CD14-positive monocyte (primary cell): ENCODE results near the gene SRPX. TPM values are rescaled to one million over a fixed set of nuclear protein-coding genes. Genes with fewer than 3 reads are reported as not detected.
A peak's percentile ranks its signal among the peaks of the same experiment; 100 is the strongest.

Source experiments
- DNase-seq, 3 donors: peaks; one replicate each; pipeline ENCODE4 v3.0.0-alpha.2; 2011 to 2022
- H2AFZ ChIP-seq: 2 replicates; pipeline ENCODE4 v1.6.0; 2012; ENCODE audit warnings: mild to moderate bottlenecking, low read depth, low read length, inconsistent platforms; ENCODE audit not compliant: insufficient read depth, poor library complexity, severe bottlenecking
- H3K27ac ChIP-seq, 2 donors: 1 replicate in 1 of 2; 2 replicates in 1 of 2; pipeline ENCODE4 v1.5.1; 2012 to 2013; ENCODE audit warnings: low read length in 2 of 2, control low read depth in 1 of 2, inconsistent platforms in 1 of 2, low read depth in 1 of 2, mild to moderate bottlenecking in 1 of 2
- H3K27me3 ChIP-seq, 2 donors: one replicate each; pipeline versions ENCODE4 v1.6.0 to v1.6.1; 2011 to 2013; ENCODE audit warnings: low read length in 2 of 2; ENCODE audit not compliant: control insufficient read depth in 2 of 2, insufficient read depth in 2 of 2
- H3K36me3 ChIP-seq, 2 donors: replicated peaks in 1 of 2; 1 replicate in 1 of 2; 2 replicates in 1 of 2; pipeline versions ENCODE4 v1.5.1 to v1.6.1; 2012 to 2013; ENCODE audit warnings: low read length in 2 of 2, control low read depth in 1 of 2, inconsistent platforms in 1 of 2, mild to moderate bottlenecking in 1 of 2; ENCODE audit not compliant: insufficient read depth in 2 of 2, control insufficient read depth in 1 of 2
- H3K4me1 ChIP-seq, 2 donors: 1 replicate in 1 of 2; 2 replicates in 1 of 2; pipeline versions ENCODE4 v1.5.1 to v1.6.1; 2012 to 2013; ENCODE audit warnings: low read length in 2 of 2, control low read depth in 1 of 2, inconsistent platforms in 1 of 2, mild to moderate bottlenecking in 1 of 2, moderate library complexity in 1 of 2; ENCODE audit not compliant: insufficient read depth in 2 of 2, control insufficient read depth in 1 of 2
- H3K4me2 ChIP-seq: replicated peaks from 2 replicates; pipeline ENCODE3; 2012; ENCODE audit warnings: low read length, moderate library complexity, mild to moderate bottlenecking; ENCODE audit not compliant: poor library complexity, severe bottlenecking; ENCODE audit errors: extremely low read depth
- H3K4me3 ChIP-seq, 3 experiments: fragments of 200-600 bp in 1 of 3; sonication (generic) in 1 of 3; replicated peaks in 1 of 3; 1 replicate in 2 of 3; 2 replicates in 1 of 3; pipeline ENCODE4 v1.5.1; 2011 to 2013; ENCODE audit warnings: low read length in 3 of 3, mild to moderate bottlenecking in 3 of 3, control low read depth in 2 of 3, low read depth in 2 of 3, inconsistent platforms in 1 of 3, moderate library complexity in 1 of 3
- H3K79me2 ChIP-seq: 2 replicates; pipeline ENCODE4 v1.6.0; 2012; ENCODE audit warnings: mild to moderate bottlenecking, control low read depth, inconsistent platforms, low read length, moderate library complexity; ENCODE audit not compliant: insufficient read depth
- H3K9ac ChIP-seq: 2 replicates; pipeline ENCODE4 v1.6.0; 2017; ENCODE audit warnings: low read length, mild to moderate bottlenecking; ENCODE audit not compliant: insufficient read depth, poor library complexity, severe bottlenecking
- H3K9me3 ChIP-seq, 2 donors: replicated peaks in 1 of 2; 1 replicate in 1 of 2; 2 replicates in 1 of 2; pipeline versions ENCODE4 v1.5.1 to v1.6.1; 2012 to 2013; ENCODE audit warnings: low read length in 2 of 2, control low read depth in 1 of 2; ENCODE audit not compliant: control insufficient read depth in 1 of 2, insufficient read depth in 1 of 2
- H4K20me1 ChIP-seq: 2 replicates; pipeline ENCODE4 v1.6.0; 2012; ENCODE audit warnings: mild to moderate bottlenecking, low read length, control low read depth, moderate library complexity; ENCODE audit not compliant: insufficient read depth
- H3K27ac Mint-ChIP-seq, 7 donors: one replicate each; pipeline ENCODE4 v1.8.0; 2020; ENCODE audit warnings: mild to moderate bottlenecking in 7 of 7, mixed read lengths in 7 of 7, moderate library complexity in 6 of 7, inconsistent platforms in 2 of 7
- H3K27me3 Mint-ChIP-seq, 3 donors: one replicate each; pipeline ENCODE4 v1.8.0; 2021 to 2022; ENCODE audit warnings: low read depth in 3 of 3, mild to moderate bottlenecking in 3 of 3, mixed read lengths in 3 of 3, moderate library complexity in 3 of 3, inconsistent platforms in 1 of 3
- H3K36me3 Mint-ChIP-seq, 2 donors: one replicate each; pipeline ENCODE4 v1.8.0; 2020; ENCODE audit warnings: mixed read lengths in 2 of 2, inconsistent platforms in 1 of 2, mild to moderate bottlenecking in 1 of 2
- H3K4me1 Mint-ChIP-seq: one replicate; pipeline ENCODE4 v1.8.0; 2020; ENCODE audit warnings: mild to moderate bottlenecking, mixed read lengths
- H3K4me3 Mint-ChIP-seq, 2 donors: one replicate each; pipeline ENCODE4 v1.8.0; 2020; ENCODE audit warnings: mild to moderate bottlenecking in 2 of 2, mixed read lengths in 2 of 2, moderate library complexity in 1 of 2
- H3K9me3 Mint-ChIP-seq, 7 donors: one replicate each; pipeline ENCODE4 v1.8.0; 2020 to 2022; ENCODE audit warnings: mixed read lengths in 7 of 7, mild to moderate bottlenecking in 6 of 7, moderate library complexity in 6 of 7, inconsistent platforms in 2 of 7
- WGBS: methylation state at CpG from one replicate; pipeline ENCODE4 v1.1.5; 2013; ENCODE audit warnings: missing lambda C conversion rate; ENCODE audit not compliant: insufficient coverage; 5-methylcytosine and 5-hydroxymethylcytosine counted together
- intact Hi-C, 2 donors: fragments of 100-400 bp; cut with micrococcal nuclease; formaldehyde crosslinking; loops; one replicate each; pipeline versions ENCODE4 v1.15.0 to v1.15.1; 2023
- polyA plus RNA-seq, 3 donors: library from polyadenylated mRNA; depleted of rRNA in 1 of 3; unstranded in 2 of 3; stranded (reverse) in 1 of 3; fragments of 300-500 nt in 2 of 3; fragments of >200 nt in 1 of 3; fragmentation: Illumina TruSeq in 2 of 3; gene quantifications; 1 replicate in 2 of 3; 2 replicates in 1 of 3; pipeline ENCODE4 v1.2.3, GENCODE V29; 2012 to 2021
- TF ChIP-seq, protein P1 (sequence below): fragments of 200-600 bp; IDR thresholded peaks from one replicate; pipeline ENCODE4 v1.8.0; 2022; ENCODE audit warnings: antibody characterized with exemption, mild to moderate bottlenecking

Gene SRPX
- polyA plus RNA-seq, 3 donors = not detected

- Mint-ChIP-seq H3K27me3 (no peaks in the 10 kb centered on the region), H3K4me3 (no peak overlapping the region), H3K27ac (no peak overlapping the region), H3K9me3 (peaks cover 0 to 2% (median 0%) of the 10 kb centered on the region in 7 donors), H3K36me3 (no peaks in the 10 kb centered on the region), H3K4me1 (peaks cover 3% of the 10 kb centered on the region)
- Histone ChIP-seq H3K9ac (no peak overlapping the region), H2AFZ (no peak overlapping the region), H4K20me1 (no peaks in the 10 kb centered on the region), H3K36me3 (no peaks in the 10 kb centered on the region), H3K4me2 (no peak overlapping the region), H3K27ac (no peak overlapping the region), H3K4me3 (no peak overlapping the region), H3K79me2 (no peaks in the 10 kb centered on the region), H3K4me1 (peaks cover 0 to 2% of the 10 kb centered on the region in 2 donors), H3K27me3 (no peaks in the 10 kb centered on the region), H3K9me3 (no peaks in the 10 kb centered on the region)
- no peak for DNase-seq
- 94% methylated on average over 2 of the region's 3 CpGs for WGBS
- TF ChIP-seq, protein P1, sequence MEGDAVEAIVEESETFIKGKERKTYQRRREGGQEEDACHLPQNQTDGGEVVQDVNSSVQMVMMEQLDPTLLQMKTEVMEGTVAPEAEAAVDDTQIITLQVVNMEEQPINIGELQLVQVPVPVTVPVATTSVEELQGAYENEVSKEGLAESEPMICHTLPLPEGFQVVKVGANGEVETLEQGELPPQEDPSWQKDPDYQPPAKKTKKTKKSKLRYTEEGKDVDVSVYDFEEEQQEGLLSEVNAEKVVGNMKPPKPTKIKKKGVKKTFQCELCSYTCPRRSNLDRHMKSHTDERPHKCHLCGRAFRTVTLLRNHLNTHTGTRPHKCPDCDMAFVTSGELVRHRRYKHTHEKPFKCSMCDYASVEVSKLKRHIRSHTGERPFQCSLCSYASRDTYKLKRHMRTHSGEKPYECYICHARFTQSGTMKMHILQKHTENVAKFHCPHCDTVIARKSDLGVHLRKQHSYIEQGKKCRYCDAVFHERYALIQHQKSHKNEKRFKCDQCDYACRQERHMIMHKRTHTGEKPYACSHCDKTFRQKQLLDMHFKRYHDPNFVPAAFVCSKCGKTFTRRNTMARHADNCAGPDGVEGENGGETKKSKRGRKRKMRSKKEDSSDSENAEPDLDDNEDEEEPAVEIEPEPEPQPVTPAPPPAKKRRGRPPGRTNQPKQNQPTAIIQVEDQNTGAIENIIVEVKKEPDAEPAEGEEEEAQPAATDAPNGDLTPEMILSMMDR = no peak
- intact Hi-C loops = no loop called here
Measured at GRCh38 chrX:38126179-38126578, 94.5 kb downstream of the SRPX start.

- peak overlapping the region in 1 of 7 donors; percentile 64 for H3K27ac Mint-ChIP-seq
- peak overlapping the region; percentile 47 for H3K4me2 ChIP-seq
- H3K36me3 Mint-ChIP-seq = no peaks in the 10 kb centered on the region
- H3K9me3 Mint-ChIP-seq = no peaks in the 10 kb centered on the region
- peaks cover 0 to 2% of the 10 kb centered on the region in 2 donors for H3K4me1 ChIP-seq
- no CpG with 5 or more reads among the region's 1 CpG for WGBS
- no peaks in the 10 kb centered on the region for H3K27me3 ChIP-seq
- H4K20me1 ChIP-seq = no peaks in the 10 kb centered on the region
- H3K36me3 ChIP-seq = no peaks in the 10 kb centered on the region
- no peak overlapping the region for H3K27ac ChIP-seq
- peak overlapping the region; percentile 24 to 35 for H3K4me3 Mint-ChIP-seq
- DNase-seq = no peak
- no peaks in the 10 kb centered on the region for H3K27me3 Mint-ChIP-seq
- TF ChIP-seq, protein P1 = no peak
- H3K9ac ChIP-seq = no peak overlapping the region
- peak overlapping the region; percentile 18 to 65 (median 33) for H3K4me3 ChIP-seq
- H2AFZ ChIP-seq = no peak overlapping the region
- no peaks in the 10 kb centered on the region for H3K9me3 ChIP-seq
- intact Hi-C loops = no loop called here
- H3K79me2 ChIP-seq = no peaks in the 10 kb centered on the region
- H3K4me1 Mint-ChIP-seq = peaks cover 3% of the 10 kb centered on the region
Measured at GRCh38 chrX:38124000-38124399, 96.7 kb downstream of the SRPX start.
